OCI-LY1 (cell line): ENCODE data around the gene CALM3.

Experiments
- EZH2 ChIP-seq: fragments of 200-600 bp; sonication (generic), shearing (Covaris generic); IDR thresholded peaks from 2 replicates; pipeline ENCODE4 v1.8.0; 2017; ENCODE audit warnings: borderline replicate concordance, mixed run types, mild to moderate bottlenecking, antibody characterized with exemption, low read length, moderate library complexity, mixed read lengths
- TF ChIP-seq, protein P1 (sequence below): fragments of 200-600 bp; sonication (generic), shearing (Covaris generic); IDR thresholded peaks from 2 replicates; pipeline ENCODE4 v1.5.1; 2017; ENCODE audit warnings: mild to moderate bottlenecking, antibody characterized with exemption, low read length, moderate library complexity, mixed read lengths

DNA sequence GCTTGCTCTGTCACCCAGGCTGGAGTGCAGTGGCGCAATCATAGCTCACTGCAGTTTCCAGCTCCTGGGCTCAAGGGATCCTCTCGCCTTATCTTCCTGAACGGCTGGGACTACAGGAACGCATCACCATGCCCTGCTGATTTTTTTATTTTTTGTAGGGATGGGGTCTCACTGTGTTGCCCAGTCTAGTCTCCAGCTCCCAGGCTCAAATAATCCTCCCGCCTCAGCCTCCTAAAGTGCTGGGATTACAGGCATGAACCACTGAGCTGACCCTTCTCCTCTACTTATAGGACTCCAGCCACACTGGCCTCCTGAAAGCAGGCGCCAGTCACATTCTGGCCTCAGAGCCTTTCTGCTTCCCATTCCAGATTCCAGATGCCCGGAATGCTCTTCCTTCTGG is 49.3 kb downstream of the CALM3 start:
- TF ChIP-seq, protein P1, sequence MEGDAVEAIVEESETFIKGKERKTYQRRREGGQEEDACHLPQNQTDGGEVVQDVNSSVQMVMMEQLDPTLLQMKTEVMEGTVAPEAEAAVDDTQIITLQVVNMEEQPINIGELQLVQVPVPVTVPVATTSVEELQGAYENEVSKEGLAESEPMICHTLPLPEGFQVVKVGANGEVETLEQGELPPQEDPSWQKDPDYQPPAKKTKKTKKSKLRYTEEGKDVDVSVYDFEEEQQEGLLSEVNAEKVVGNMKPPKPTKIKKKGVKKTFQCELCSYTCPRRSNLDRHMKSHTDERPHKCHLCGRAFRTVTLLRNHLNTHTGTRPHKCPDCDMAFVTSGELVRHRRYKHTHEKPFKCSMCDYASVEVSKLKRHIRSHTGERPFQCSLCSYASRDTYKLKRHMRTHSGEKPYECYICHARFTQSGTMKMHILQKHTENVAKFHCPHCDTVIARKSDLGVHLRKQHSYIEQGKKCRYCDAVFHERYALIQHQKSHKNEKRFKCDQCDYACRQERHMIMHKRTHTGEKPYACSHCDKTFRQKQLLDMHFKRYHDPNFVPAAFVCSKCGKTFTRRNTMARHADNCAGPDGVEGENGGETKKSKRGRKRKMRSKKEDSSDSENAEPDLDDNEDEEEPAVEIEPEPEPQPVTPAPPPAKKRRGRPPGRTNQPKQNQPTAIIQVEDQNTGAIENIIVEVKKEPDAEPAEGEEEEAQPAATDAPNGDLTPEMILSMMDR: no peak
- TF ChIP-seq EZH2: no peak
